Coronary artery (tissue), 2 donors: ENCODE results near the gene MISP.

ENCODE experiments used
- DNase-seq: peaks from one replicate; pipeline ENCODE4 v3.0.0-alpha.2; 2017; ENCODE audit warnings: low spot score
- H3K27ac ChIP-seq, 2 donors: fragments of 200-600 bp; sonication (generic); one replicate each; pipeline ENCODE4 v1.5.1; 2016 to 2019
- H3K4me3 ChIP-seq: fragments of 200-600 bp; sonication (generic); 2 replicates; pipeline ENCODE4 v1.5.1; 2016; ENCODE audit warnings: mild to moderate bottlenecking, moderate library complexity
- TF ChIP-seq, protein P1 (sequence below): fragments of 200-600 bp; sonication (generic); IDR thresholded peaks from one replicate; pipeline ENCODE4 v1.5.1; 2019; ENCODE audit warnings: antibody characterized with exemption

The MISP gene

DNA sequence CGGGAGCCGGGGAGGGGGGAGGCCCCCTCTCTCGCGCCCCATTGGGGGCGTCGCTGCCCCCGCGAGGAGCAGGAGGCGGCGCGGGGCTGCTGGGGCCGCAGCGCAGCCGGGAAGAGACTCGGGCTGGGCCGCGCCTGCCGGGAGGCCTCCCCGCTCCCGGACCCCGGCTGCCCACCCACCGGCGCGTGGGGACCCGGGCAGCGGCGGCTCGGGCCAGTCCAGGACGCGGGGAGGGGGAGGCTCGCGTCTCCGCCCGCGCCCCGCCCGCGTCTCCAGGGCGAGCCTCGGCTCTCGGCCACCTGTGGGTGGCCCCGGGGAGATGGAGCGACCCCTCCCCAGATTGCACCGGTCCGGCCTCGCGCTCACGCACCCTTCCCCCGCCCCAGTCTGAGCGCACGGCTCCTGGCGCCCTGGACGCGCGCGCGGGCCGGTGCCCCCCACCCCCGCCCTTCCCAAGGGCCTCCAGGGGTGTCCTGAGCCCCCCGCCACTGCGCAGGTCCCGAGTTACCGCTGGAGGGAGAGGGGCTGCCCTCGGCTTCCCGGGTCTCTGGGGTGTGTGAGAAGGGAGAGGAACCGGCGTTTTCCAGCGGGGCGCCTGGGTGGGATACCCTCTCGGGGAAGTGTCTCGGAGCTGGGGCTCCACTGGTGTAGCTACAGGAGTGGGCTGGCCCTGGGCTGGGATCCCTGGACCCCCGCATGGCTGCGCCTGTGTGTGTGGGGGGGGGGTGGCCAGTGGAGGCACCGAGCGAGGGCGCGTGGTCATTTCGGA lies 41.5 kb upstream of the MISP start:
- peak overlapping the region; percentile 50 to 88 for H3K27ac ChIP-seq
- peak overlapping the region; percentile 77 for H3K4me3 ChIP-seq
- DNase-seq, result no peak
- TF ChIP-seq, protein P1, sequence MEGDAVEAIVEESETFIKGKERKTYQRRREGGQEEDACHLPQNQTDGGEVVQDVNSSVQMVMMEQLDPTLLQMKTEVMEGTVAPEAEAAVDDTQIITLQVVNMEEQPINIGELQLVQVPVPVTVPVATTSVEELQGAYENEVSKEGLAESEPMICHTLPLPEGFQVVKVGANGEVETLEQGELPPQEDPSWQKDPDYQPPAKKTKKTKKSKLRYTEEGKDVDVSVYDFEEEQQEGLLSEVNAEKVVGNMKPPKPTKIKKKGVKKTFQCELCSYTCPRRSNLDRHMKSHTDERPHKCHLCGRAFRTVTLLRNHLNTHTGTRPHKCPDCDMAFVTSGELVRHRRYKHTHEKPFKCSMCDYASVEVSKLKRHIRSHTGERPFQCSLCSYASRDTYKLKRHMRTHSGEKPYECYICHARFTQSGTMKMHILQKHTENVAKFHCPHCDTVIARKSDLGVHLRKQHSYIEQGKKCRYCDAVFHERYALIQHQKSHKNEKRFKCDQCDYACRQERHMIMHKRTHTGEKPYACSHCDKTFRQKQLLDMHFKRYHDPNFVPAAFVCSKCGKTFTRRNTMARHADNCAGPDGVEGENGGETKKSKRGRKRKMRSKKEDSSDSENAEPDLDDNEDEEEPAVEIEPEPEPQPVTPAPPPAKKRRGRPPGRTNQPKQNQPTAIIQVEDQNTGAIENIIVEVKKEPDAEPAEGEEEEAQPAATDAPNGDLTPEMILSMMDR, result no peak

- DNase-seq, result no peak
- TF ChIP-seq, protein P1, result no peak
- Histone ChIP-seq H3K4me3 (peak overlapping the region; percentile 77), H3K27ac (peak overlapping the region; percentile 50 to 88)
Observed at GRCh38 chr19:709965-710571, 40.8 kb upstream of the MISP start.

DNA sequence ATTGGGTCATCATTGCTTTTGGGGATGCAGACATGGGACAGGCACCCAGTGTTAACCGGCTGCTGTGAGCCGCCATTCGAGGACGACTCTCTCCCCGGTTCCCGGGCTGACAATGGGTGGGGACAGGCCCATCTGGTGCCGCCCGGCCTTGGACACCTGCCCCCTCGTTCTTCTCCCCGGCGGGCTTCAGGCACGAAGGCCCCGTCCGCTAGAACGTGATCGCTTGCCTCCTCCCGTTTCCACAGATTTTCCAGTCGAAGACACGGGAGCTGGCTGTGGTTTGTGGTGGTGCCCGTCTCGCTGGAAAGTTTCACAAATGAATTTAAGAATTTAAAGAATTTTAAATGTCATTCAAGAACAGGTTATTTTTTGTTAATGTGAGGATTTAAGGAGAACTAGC lies 40.1 kb upstream of the MISP start:
- Histone ChIP-seq H3K4me3 (peak overlapping the region; percentile 77), H3K27ac (peak overlapping the region in 1 of 2 donors; percentile 88)
- no peak for DNase-seq

DNA sequence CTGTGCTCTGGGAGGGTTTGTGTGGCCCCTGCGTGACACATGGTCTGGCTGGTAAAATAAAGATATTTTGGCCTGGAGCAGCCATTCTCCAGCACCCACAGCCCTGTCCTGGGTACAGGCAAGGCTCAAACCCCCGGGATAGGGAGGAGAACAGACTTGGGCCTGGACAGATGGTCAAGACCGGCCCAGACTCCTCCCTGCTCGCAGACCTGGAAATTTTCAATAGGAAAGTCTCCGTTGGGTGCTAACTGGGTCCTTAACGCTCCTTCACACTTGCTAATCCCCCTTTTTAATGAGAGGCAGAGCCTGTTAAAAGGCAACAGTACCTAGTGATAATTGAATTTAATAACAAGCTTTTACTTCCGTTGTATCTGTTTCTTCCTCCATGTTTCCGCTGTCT lies 39.7 kb upstream of the MISP start:
- DNase-seq, result no peak
- TF ChIP-seq, protein P1, result no peak
- Histone ChIP-seq H3K4me3 (no peak overlapping the region), H3K27ac (peak overlapping the region in 1 of 2 donors; percentile 88)

More for the DNA sequence above, 40.1 kb upstream of the MISP start:
- TF ChIP-seq, protein P1, result no peak

DNA sequence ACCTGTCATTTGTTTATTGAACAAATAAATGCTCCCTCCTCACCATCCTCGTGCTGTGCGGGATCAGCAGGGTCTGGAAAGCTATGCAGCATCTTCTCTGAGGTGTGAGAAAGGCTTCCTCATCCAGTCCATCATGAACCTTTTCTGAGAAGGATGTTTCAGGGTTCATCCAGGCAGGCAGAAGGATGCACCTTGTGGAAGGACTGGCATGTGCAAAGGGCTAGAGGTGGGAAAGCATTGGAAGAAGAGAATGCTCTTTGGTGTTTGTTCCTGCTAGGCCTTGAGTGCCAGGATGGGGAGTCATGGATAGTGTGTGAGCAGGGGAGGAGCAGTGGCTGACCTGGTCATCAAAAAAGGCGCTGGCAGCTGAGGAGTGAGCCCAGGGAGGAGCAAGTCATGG lies 35.6 kb upstream of the MISP start:
- Histone ChIP-seq H3K4me3 (no peak overlapping the region), H3K27ac (no peak overlapping the region)
- TF ChIP-seq, protein P1, result no peak
- DNase-seq, result no peak

GRCh38 chr19:718251-718951 lies 32.5 kb upstream of the MISP start:
- peak overlapping the region; percentile 49 for H3K4me3 ChIP-seq
- H3K27ac ChIP-seq, result peak overlapping the region in 1 of 2 donors; percentile 83
- TF ChIP-seq, protein P1, result no peak
- DNase-seq, result no peak
